ENCODE measurements around the gene EMC9.

GRCh38 chr14:24131549-24131966 is 9.8 kb downstream of the EMC9 start:
- TF ChIP-seq, protein P1, sequence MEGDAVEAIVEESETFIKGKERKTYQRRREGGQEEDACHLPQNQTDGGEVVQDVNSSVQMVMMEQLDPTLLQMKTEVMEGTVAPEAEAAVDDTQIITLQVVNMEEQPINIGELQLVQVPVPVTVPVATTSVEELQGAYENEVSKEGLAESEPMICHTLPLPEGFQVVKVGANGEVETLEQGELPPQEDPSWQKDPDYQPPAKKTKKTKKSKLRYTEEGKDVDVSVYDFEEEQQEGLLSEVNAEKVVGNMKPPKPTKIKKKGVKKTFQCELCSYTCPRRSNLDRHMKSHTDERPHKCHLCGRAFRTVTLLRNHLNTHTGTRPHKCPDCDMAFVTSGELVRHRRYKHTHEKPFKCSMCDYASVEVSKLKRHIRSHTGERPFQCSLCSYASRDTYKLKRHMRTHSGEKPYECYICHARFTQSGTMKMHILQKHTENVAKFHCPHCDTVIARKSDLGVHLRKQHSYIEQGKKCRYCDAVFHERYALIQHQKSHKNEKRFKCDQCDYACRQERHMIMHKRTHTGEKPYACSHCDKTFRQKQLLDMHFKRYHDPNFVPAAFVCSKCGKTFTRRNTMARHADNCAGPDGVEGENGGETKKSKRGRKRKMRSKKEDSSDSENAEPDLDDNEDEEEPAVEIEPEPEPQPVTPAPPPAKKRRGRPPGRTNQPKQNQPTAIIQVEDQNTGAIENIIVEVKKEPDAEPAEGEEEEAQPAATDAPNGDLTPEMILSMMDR (IDR thresholded peaks at IDR 0.05; ENCODE audit: low read depth, low read length, poor library complexity, severe bottlenecking): no peak
- no peak for TF ChIP-seq EZH2phosphoT487 (IDR thresholded peaks at IDR 0.05; ENCODE audit: borderline replicate concordance, low read length)

Data from DOHH2 (cell line).